Spleen (tissue), 11 donors: ENCODE results near the gene RACGAP1. TPM values are rescaled to one million over a fixed set of nuclear protein-coding genes. Genes with fewer than 3 reads are reported as not detected.

Experiments
- DNase-seq: peaks from one replicate; pipeline ENCODE4 v3.0.0-alpha.2; 2020
- H3K27ac ChIP-seq, 8 donors: fragments of 200-600 bp; sonication (generic) in 7 of 8; 1 replicate in 4 of 8; 2 replicates in 4 of 8; pipeline versions ENCODE4 v1.5.0 to v1.8.0; 2016 to 2021; ENCODE audit warnings: inconsistent platforms in 4 of 8, mild to moderate bottlenecking in 4 of 8, moderate library complexity in 1 of 8
- H3K27me3 ChIP-seq, 7 donors: fragments of 200-600 bp; sonication (generic) in 6 of 7; replicated peaks in 1 of 7; 1 replicate in 4 of 7; 2 replicates in 3 of 7; pipeline versions ENCODE4 v1.5.0 to v1.8.0; 2016 to 2021; ENCODE audit warnings: inconsistent platforms in 3 of 7, mild to moderate bottlenecking in 1 of 7
- H3K36me3 ChIP-seq, 6 donors: fragments of 200-600 bp; sonication (generic) in 5 of 6; 1 replicate in 4 of 6; 2 replicates in 2 of 6; pipeline versions ENCODE4 v1.5.0 to v1.8.0; 2016 to 2021; ENCODE audit warnings: inconsistent platforms in 2 of 6
- H3K4me1 ChIP-seq, 6 donors: fragments of 200-600 bp; sonication (generic) in 5 of 6; 1 replicate in 3 of 6; 2 replicates in 3 of 6; pipeline versions ENCODE4 v1.5.0 to v1.8.0; 2016 to 2021; ENCODE audit warnings: inconsistent platforms in 3 of 6
- H3K4me3 ChIP-seq, 8 donors: fragments of 200-600 bp; sonication (generic) in 7 of 8; 1 replicate in 4 of 8; 2 replicates in 4 of 8; pipeline versions ENCODE4 v1.5.0 to v1.8.0; 2016 to 2021; ENCODE audit warnings: inconsistent platforms in 4 of 8, mild to moderate bottlenecking in 4 of 8, moderate library complexity in 2 of 8
- H3K9me3 ChIP-seq, 8 donors: fragments of 200-600 bp; sonication (generic) in 7 of 8; 1 replicate in 4 of 8; 2 replicates in 4 of 8; pipeline versions ENCODE4 v1.5.0 to v1.8.0; 2016 to 2021; ENCODE audit warnings: inconsistent platforms in 4 of 8
- CTCF ChIP-seq, 11 experiments: fragments of 200-600 bp in 7 of 11; fragments of 450-650 bp in 4 of 11; sonication (generic) in 4 of 11; IDR thresholded peaks in 8 of 11; conservative IDR thresholded peaks in 3 of 11; 1 replicate in 7 of 11; 2 replicates in 4 of 11; pipeline versions ENCODE4 v1.4.0 to v1.8.0; 2016 to 2021; ENCODE audit warnings: antibody characterized with exemption in 11 of 11, inconsistent platforms in 4 of 11, mild to moderate bottlenecking in 1 of 11
- POLR2A ChIP-seq, 3 donors: fragments of 450-650 bp; IDR thresholded peaks; one replicate each; pipeline ENCODE4 v1.5.1; 2017; ENCODE audit warnings: antibody characterized with exemption in 3 of 3, mild to moderate bottlenecking in 1 of 3
- POLR2AphosphoS5 ChIP-seq, 3 donors: sonication (generic); formaldehyde crosslinking; IDR thresholded peaks; one replicate each; pipeline ENCODE4 v1.5.1; 2017; ENCODE audit warnings: antibody characterized with exemption in 3 of 3
- WGBS, 5 donors: extraction: QIAGEN DNeasy Blood & Tissue Kit in 3 of 5; methylation state at CpG; one replicate each; pipeline versions ENCODE4 v1.1.5 to v1.1.7; 2013 to 2018; 5-methylcytosine and 5-hydroxymethylcytosine counted together
- intact Hi-C: fragments of 100-400 bp; cut with DNase I; formaldehyde crosslinking; loops from one replicate; pipeline ENCODE4 v1.15.0; 2023; ENCODE audit warnings: low total_unique reads
- polyA plus RNA-seq, 3 donors: library from polyadenylated mRNA; stranded (reverse); fragments of 200-250 nt; gene quantifications; one replicate each; pipeline ENCODE4 v1.2.1, GENCODE V29; 2013
- total RNA-seq, 7 donors: library from RNA; depleted of rRNA in 3 of 7; stranded (reverse); fragments of >200 nt in 3 of 7; fragmentation: NEBNext Ultra II Directional in 4 of 7; extraction: Animal tissue kit (Norgen Biotek cat#: 25700) in 4 of 7; gene quantifications; one replicate each; pipeline versions ENCODE4 v1.1.0 to v1.2.1, GENCODE V29; 2016 to 2021
- donor health status: healthy with polysubstance abuse.
- donor health status: DM: no; HTN: no; CAD: no; lungs with moderate emphysema.
- donor health status: DM: no; HTN: no; CAD: no.
- donor health status: Bipolar disorder and iron deficiency.
- donor health status: healthy.
- donor health status: DM: no; HTN: no; CAD: no.
- donor health status: DM: yes; HTN: yes; CAD: no.

The RACGAP1 gene
- total and polyA plus RNA-seq, 10 donors: 3.4 to 21.1 (median 9.4) TPM

GRCh38 chr12:50057896-50058670 is 32.8 kb upstream of the RACGAP1 start:
- Histone ChIP-seq H3K9me3 (no peaks in the 10 kb centered on the region), H3K36me3 (no peaks in the 10 kb centered on the region), H3K4me3 (peak overlapping the region in 7 of 8 donors; percentile 40 to 80 (median 59)), H3K27ac (no peak overlapping the region), H3K4me1 (peaks cover 7 to 37% (median 26%) of the 10 kb centered on the region in 6 donors), H3K27me3 (peaks cover 0 to 91% (median 34%) of the 10 kb centered on the region in 7 donors)
- intact Hi-C loops: loop anchor here (5.0 to 10.0 kb wide), 2 partner anchors 91 to 283 kb away; no protein-coding TSS in a partner anchor
- 19 to 57% (median 21%) methylated on average over 9 to 30 of the region's 30 CpGs for WGBS, 5 donors
- TF ChIP-seq CTCF (IDR thresholded peaks at IDR 0.05 in 8 of 11, conservative IDR thresholded peaks at IDR 0.05 in 3 of 11) (no peak), POLR2A (IDR thresholded peaks at IDR 0.05) (no peak), POLR2AphosphoS5 (IDR thresholded peaks at IDR 0.05) (no peak)
- DNase-seq: no peak

- H3K27me3 ChIP-seq: peaks cover 0 to 91% (median 34%) of the 10 kb centered on the region in 7 donors
- TF ChIP-seq CTCF (IDR thresholded peaks at IDR 0.05 in 8 of 11, conservative IDR thresholded peaks at IDR 0.05 in 3 of 11) (no peak), POLR2A (IDR thresholded peaks at IDR 0.05) (no peak), POLR2AphosphoS5 (IDR thresholded peaks at IDR 0.05) (no peak)
- H3K36me3 ChIP-seq: no peaks in the 10 kb centered on the region
- WGBS, 5 donors: 1% methylated on average over 23 to 88 of the region's 88 CpGs
- DNase-seq: no peak
- peaks cover 7 to 37% (median 26%) of the 10 kb centered on the region in 6 donors for H3K4me1 ChIP-seq
- no peak within 1 kb of the TSS for H3K27ac ChIP-seq
- intact Hi-C loops: loop anchor here (5.0 to 10.0 kb wide), 2 partner anchors 90 to 282 kb away; no protein-coding TSS in a partner anchor
- H3K9me3 ChIP-seq: no peaks in the 10 kb centered on the region
- H3K4me3 ChIP-seq: peak within 1 kb of the TSS; percentile 40 to 80 (median 56)
Measured at GRCh38 chr12:50057000-50057841, 31.9 kb upstream of the RACGAP1 start, which contains the start of gene ASIC1. Gene ASIC1, plus strand, starts transcription at chr12:50057596. Its CDS starts 1,171 bp downstream, at chr12:50058767.

GRCh38 chr12:50056639-50056976 is 31.3 kb upstream of the RACGAP1 start:
- Histone ChIP-seq H3K4me1 (peaks cover 7 to 40% (median 26%) of the 10 kb centered on the region in 6 donors), H3K27me3 (peaks cover 0 to 91% (median 34%) of the 10 kb centered on the region in 7 donors), H3K9me3 (no peaks in the 10 kb centered on the region), H3K36me3 (no peaks in the 10 kb centered on the region), H3K4me3 (peak overlapping the region in 3 of 8 donors; percentile 52 to 80 (median 60)), H3K27ac (no peak overlapping the region)
- TF ChIP-seq CTCF (IDR thresholded peaks at IDR 0.05 in 8 of 11, conservative IDR thresholded peaks at IDR 0.05 in 3 of 11) (no peak), POLR2AphosphoS5 (IDR thresholded peaks at IDR 0.05) (no peak)
- 4 to 19% (median 15%) methylated on average over 3 of the region's 3 CpGs for WGBS, 5 donors
- no peak for DNase-seq
- intact Hi-C loops: loop anchor here (5.0 to 10.0 kb wide), 2 partner anchors 89 to 282 kb away; no protein-coding TSS in a partner anchor
